GM18951 (cell line): ENCODE measurements around the gene DNTT.

Source experiments
- POLR2A ChIP-seq: IDR thresholded peaks from 4 replicates; pipeline ENCODE4 v1.6.1; 2011; ENCODE audit warnings: mild to moderate bottlenecking; ENCODE audit not compliant: insufficient read length, insufficient read depth; ENCODE audit errors: extremely low read depth
- in situ Hi-C: fragments of 300-500 bp; cut with MboI; formaldehyde crosslinking; loops from one replicate; pipeline ENCODE4 v1.12.0; 2022; ENCODE audit warnings: low sequenced_read_pairs, mixed read lengths, inconsistent platforms; ENCODE audit not compliant: unreplicated experiment

DNTT gene

GRCh38 chr10:96346295-96346694 lies 42.1 kb downstream of the DNTT start:
- no peak for TF ChIP-seq POLR2A
- in situ Hi-C loops = no loop called here

GRCh38 chr10:96352027-96352426 lies 47.8 kb downstream of the DNTT start:
- in situ Hi-C loops = no loop called here
- no peak for TF ChIP-seq POLR2A

DNA sequence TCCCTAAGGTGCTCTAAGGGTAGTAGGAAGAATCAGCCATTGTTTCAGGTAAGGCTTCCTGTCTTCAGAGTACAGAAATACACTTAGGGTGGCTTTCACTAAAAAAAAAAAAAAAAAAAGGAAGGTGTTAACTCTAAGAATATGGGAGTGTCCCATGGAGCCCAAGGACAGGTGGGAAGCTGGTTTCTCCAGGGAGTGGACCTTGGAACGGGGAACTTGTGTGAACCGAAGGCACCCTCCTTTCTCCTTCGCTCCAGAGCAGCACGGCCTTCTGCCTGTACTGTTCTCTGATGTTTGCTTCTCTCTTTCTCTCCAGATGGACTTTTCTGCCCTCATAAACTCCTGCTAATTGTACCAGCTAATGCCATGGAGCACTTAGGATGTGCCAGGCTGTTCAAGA lies 48.3 kb downstream of the DNTT start:
- in situ Hi-C loops = no loop called here
- TF ChIP-seq POLR2A = no peak

DNA sequence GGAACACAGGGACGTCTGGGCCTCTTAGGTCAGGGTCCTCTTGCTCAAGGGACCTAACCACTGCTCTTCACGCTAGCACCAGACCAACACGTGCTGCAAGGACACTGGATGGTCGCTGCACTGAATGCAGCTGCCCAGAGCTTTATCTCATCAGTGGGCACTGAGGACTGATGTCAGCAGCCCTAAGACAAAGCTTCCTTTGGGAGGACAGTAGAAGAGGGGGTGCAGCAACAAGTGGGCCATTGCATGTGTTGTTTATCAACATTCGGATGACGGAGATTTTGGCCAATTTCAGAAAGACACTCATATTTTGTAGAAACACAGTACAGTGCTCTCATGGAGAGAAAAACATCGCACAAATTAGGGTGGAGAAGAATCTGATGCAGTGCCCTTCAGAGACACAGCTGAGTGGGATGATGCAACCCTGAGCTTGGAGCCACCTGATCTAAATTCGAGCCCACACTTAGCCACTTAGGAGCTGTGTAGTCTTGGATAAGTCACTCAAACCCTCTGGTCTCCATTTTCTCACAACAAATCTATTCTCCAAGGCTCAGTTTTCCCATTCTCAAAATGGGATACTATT lies 52.9 kb downstream of the DNTT start:
- in situ Hi-C loops = no loop called here
- TF ChIP-seq POLR2A = no peak

DNA sequence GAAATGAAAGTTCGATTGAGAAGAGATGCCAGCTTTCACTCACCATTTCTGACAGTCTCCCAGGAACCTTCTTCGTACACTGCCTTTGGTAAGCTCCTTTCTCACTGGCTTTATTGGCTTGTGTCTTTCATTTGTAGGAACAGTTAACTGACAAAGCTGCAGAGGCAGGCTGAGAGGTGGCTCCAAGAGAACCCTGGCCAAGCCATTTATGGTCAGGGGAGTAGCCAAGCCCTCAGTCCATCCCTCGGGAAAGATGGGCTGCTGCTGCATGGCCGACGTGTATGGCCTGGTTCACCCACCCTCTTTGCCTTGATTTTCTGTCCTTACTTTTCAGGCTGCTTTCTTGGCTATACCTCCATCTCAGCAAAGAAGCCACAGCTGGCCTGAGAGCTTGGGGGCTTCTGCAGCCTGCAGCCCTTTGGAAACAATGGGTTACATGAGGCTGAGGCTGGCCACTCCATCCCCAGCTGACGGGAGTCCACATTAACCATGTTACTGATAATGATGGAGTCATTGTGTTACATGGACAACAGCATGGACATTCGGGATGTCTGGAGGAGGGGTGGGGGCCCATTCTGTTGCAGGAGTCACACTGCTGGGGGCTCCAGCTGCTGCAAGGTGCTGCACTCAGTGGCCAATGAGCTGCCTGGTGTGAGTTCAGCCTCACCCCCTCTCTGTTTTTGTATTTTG lies 54.8 kb downstream of the DNTT start, which contains the start of gene OPALIN:
TSS of gene OPALIN (minus strand) at position 152 of the 690 bp plus-strand sequence. CDS start at position 46, 106 bp downstream.
- in situ Hi-C loops = no loop called here

DNA sequence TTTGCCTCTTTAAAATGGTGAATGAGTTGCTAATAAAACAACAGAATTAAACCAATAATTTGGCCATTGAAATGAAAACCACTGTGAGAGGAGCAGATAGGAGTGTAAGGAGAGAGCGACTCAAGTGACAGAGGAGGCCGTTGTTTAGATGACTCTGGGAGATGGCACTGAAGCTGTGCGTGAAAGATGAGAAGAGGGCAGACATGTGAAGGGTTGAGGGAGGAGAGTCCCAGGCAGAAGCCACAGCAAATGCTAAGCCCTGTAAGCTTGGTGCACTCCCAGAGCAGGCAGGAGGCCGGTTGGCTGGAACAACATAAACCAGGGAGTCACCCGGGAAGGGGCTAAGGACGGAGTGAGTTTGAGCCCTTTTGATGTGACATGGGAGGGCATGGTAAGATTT lies 55.4 kb downstream of the DNTT start:
- in situ Hi-C loops = no loop called here
- no peak for TF ChIP-seq POLR2A

More for the DNA sequence above, 54.8 kb downstream of the DNTT start, which contains the start of gene OPALIN:
- TF ChIP-seq POLR2A = no peak

DNA sequence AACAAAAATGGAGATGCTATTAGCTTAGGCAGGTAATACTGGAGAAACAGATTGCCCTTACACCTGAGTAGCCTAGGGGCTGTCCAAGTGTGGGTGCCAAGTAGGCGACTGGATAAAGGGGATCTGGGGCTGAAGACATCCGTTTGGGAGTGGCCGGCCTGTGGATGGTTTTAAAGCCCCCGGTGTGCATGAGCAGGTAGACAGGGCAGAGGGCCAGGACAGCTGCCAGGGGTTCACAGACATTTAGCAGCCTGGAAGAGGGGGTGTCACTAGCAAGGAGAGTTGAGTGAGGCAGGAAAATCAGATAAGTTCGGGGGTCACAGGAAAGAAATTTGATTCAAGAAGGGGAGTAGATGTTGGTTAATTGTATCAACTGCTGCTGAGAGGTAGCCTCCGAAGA lies 56.1 kb downstream of the DNTT start:
- in situ Hi-C loops = no loop called here
- no peak for TF ChIP-seq POLR2A

DNA sequence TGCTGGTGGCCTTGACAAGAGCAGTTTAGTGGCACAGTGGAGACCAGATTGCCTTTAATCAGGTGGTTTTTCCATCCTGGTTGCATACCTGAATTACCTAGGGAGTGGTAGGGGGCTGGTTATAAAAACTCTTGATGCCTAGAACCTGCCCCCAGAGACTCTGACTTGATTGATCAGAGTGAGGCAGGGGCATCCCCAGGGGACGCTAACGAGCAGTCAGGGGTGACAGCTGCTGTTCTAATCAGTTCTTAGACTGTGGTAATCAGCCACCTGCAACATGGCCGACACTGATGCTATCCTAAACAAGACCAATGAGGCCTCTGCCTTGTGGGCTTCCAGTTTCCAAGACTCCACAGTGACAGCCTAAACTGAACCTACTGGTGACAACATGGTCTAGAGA lies 56.5 kb downstream of the DNTT start:
- TF ChIP-seq POLR2A = no peak
- in situ Hi-C loops = no loop called here

- in situ Hi-C loops = no loop called here
- TF ChIP-seq POLR2A = no peak
These were observed 61.3 kb downstream of the DNTT start for GRCh38 chr10:96365571-96365970.

DNA sequence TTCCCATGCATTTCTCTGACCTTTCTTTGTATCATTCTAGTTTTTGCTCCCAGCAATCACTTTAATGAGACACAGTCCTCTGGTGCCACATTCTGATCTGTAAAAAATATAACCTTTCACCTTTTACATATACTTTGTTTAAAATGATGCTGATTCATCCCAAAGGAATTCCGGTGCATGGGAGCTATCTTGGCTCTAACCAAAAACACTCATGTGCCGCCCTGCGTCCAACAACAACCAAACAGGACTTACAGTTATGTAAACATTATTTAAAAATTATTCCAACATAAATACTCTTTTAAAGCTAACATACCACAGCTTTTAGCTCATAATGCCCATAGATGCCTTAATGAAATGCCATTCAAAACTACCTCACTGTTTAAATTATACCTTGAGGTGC lies 62.3 kb downstream of the DNTT start:
- in situ Hi-C loops = no loop called here
- TF ChIP-seq POLR2A = no peak

DNA sequence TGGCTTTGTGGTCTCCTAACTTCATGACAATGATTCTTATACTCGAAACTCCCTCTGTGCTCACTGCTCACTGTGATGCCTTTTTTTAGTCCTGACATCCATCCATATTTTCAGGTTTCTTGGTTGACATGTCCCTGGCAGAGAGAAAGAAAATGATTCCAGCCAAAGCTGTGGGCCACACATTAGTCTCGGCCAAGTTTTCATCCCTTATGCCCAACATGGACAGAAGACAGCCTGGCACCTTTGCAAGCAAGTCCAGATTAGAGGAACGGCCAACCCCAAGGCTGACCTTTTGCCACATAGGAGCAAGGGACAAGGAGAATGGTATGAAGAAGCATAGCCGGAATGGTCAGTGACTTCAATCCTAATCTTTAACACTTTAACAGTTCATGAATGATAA lies 63.2 kb downstream of the DNTT start:
- no peak for TF ChIP-seq POLR2A
- in situ Hi-C loops = no loop called here

DNA sequence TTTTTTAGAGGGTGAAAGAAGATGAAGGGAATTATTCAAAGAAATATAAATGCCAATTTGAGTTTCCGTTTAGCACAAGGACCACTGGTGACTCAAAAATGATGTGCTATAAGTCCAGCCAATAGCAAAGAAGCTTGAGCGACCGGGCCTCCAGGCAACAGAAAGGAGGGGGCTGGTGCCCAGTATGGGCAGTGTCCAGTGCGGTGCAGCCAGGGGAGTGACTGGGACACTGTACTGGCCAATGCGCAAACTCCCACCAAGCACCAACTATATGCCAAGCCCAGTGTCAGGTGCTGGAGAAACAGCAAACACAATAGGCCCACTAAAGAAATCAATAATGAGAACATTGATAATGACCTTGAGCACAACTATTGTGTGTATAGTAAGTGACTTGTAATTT lies 64.7 kb downstream of the DNTT start:
- no peak for TF ChIP-seq POLR2A
- in situ Hi-C loops = no loop called here

DNA sequence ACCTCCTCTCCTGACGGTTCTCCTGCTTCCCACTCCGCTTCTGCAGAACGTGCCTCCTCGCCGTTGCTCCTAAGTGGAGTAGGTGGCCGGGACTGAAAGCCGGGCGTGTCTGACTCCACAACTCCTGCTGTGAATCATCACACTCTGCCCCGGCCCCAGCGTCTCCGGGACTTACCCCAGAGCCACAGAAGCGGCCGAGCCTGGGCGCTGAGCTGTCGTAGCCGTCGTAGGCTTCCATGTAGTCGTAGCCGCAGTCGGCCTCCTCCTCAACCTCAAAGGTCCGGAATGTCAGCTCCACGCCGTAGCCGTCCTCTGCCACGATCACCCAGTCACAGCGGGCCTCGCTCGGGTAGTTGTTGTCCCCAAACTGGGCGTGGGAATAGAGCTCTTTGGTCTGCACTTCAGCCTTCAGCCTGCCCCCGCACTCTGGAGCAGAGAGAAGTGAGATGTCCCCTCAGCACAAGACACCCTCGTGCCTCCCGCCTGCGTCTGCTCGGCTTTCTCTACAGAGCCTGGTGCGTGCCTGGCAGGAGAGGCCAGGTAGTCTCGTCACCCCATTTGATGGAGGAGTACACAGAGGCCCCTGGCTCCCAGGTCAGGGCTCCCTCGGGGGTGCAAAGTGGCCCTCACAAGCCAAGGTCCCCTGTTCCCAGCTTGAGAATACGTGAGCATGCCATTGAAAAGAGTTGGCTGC lies 65.8 kb downstream of the DNTT start:
- no peak for TF ChIP-seq POLR2A
- in situ Hi-C loops = no loop called here
